Trophoblast cell (in vitro differentiated cells and primary cell): ENCODE data around the gene AKR1C3.

Experiments used
- DNase-seq, 2 donors: peaks; one replicate each; pipeline ENCODE4 v3.0.0-alpha.2; 2016
- H2AFZ ChIP-seq: 2 replicates; pipeline ENCODE4 v1.6.1; 2013; ENCODE audit warnings: low read length, moderate library complexity, mild to moderate bottlenecking; ENCODE audit not compliant: insufficient read depth, poor library complexity
- H2AK5ac ChIP-seq: 2 replicates; pipeline ENCODE4 v1.6.1; 2013; ENCODE audit warnings: mild to moderate bottlenecking, low read length
- H2BK120ac ChIP-seq: 2 replicates; pipeline ENCODE4 v1.6.1; 2013; ENCODE audit warnings: low read length, mild to moderate bottlenecking, moderate library complexity; ENCODE audit not compliant: insufficient read depth, poor library complexity
- H2BK12ac ChIP-seq: 2 replicates; pipeline ENCODE4 v1.6.1; 2013; ENCODE audit warnings: mild to moderate bottlenecking, low read length, moderate library complexity
- H2BK5ac ChIP-seq: 2 replicates; pipeline ENCODE4 v1.6.1; 2013; ENCODE audit warnings: low read length, low read depth, moderate library complexity, mild to moderate bottlenecking; ENCODE audit not compliant: poor library complexity
- H3K14ac ChIP-seq: 2 replicates; pipeline ENCODE4 v1.6.1; 2013; ENCODE audit warnings: mild to moderate bottlenecking, low read length
- H3K18ac ChIP-seq: 2 replicates; pipeline ENCODE4 v1.6.1; 2013; ENCODE audit warnings: mild to moderate bottlenecking, low read length
- H3K23ac ChIP-seq: 2 replicates; pipeline ENCODE4 v1.6.1; 2013; ENCODE audit warnings: low read length
- H3K27ac ChIP-seq: 2 replicates; pipeline ENCODE4 v1.5.1; 2013; ENCODE audit warnings: low read depth, mild to moderate bottlenecking, inconsistent platforms, low read length, moderate library complexity
- H3K27me3 ChIP-seq: 2 replicates; pipeline ENCODE4 v1.6.1; 2013; ENCODE audit warnings: inconsistent platforms, mild to moderate bottlenecking, low read length, moderate library complexity; ENCODE audit not compliant: insufficient read depth
- H3K36me3 ChIP-seq, 2 experiments: 1 replicate in 1 of 2; 2 replicates in 1 of 2; pipeline ENCODE4 v1.6.1; 2013; ENCODE audit warnings: low read length in 2 of 2, mild to moderate bottlenecking in 2 of 2, moderate library complexity in 1 of 2; ENCODE audit not compliant: insufficient read depth in 2 of 2, control insufficient read depth in 1 of 2
- H3K4ac ChIP-seq: 2 replicates; pipeline ENCODE4 v1.6.1; 2013; ENCODE audit warnings: low read depth, mild to moderate bottlenecking, low read length, moderate library complexity
- H3K4me1 ChIP-seq, 2 experiments: 1 replicate in 1 of 2; 2 replicates in 1 of 2; pipeline ENCODE4 v1.6.1; 2013; ENCODE audit warnings: low read length in 2 of 2, mild to moderate bottlenecking in 2 of 2, moderate library complexity in 1 of 2; ENCODE audit not compliant: insufficient read depth in 2 of 2, control insufficient read depth in 1 of 2
- H3K4me2 ChIP-seq: 2 replicates; pipeline ENCODE4 v1.6.1; 2013; ENCODE audit warnings: inconsistent platforms, mild to moderate bottlenecking, low read length, moderate library complexity
- H3K4me3 ChIP-seq: 2 replicates; pipeline ENCODE4 v1.5.1; 2013; ENCODE audit warnings: mild to moderate bottlenecking, low read depth, low read length, inconsistent platforms
- H3K79me1 ChIP-seq: one replicate; pipeline ENCODE4 v1.6.1; 2013; ENCODE audit warnings: low read length
- H3K79me2 ChIP-seq: 2 replicates; pipeline ENCODE4 v1.6.1; 2013; ENCODE audit warnings: low read length, mild to moderate bottlenecking; ENCODE audit not compliant: control insufficient read depth, insufficient read depth, poor library complexity
- H3K9ac ChIP-seq: 2 replicates; pipeline ENCODE4 v1.6.1; 2013; ENCODE audit warnings: mild to moderate bottlenecking, low read length
- H3K9me3 ChIP-seq: 2 replicates; pipeline ENCODE4 v1.6.1; 2013; ENCODE audit warnings: low read depth, mild to moderate bottlenecking, control low read depth, inconsistent platforms, low read length; ENCODE audit not compliant: insufficient read depth
- H4K12ac ChIP-seq: 2 replicates; pipeline ENCODE4 v1.6.1; 2013; ENCODE audit warnings: low read depth, mild to moderate bottlenecking, low read length, moderate library complexity
- H4K8ac ChIP-seq: 2 replicates; pipeline ENCODE4 v1.6.1; 2013; ENCODE audit warnings: low read depth, mild to moderate bottlenecking, low read length, moderate library complexity
- H4K91ac ChIP-seq: one replicate; pipeline ENCODE4 v1.6.1; 2013; ENCODE audit warnings: low read depth, mild to moderate bottlenecking, low read length, moderate library complexity
- WGBS: extraction: QIAGEN DNeasy Blood & Tissue Kit; methylation state at CpG from one replicate; pipeline ENCODE4 v1.1.7; 2013; ENCODE audit warnings: missing lambda C conversion rate; ENCODE audit not compliant: insufficient read length, insufficient coverage; ENCODE audit errors: extremely low coverage; 5-methylcytosine and 5-hydroxymethylcytosine counted together

The AKR1C3 gene

GRCh38 chr10:5103481-5103880 is 9.3 kb downstream of the AKR1C3 start:
- no peaks in the 10 kb centered on the region for H3K79me1 ChIP-seq
- H3K79me2 ChIP-seq = no peaks in the 10 kb centered on the region
- no CpG with 5 or more reads among the region's 2 CpGs for WGBS
- no peaks in the 10 kb centered on the region for H3K36me3 ChIP-seq
- no peak overlapping the region for H3K23ac ChIP-seq
- no peak overlapping the region for H4K12ac ChIP-seq
- no peak overlapping the region for H4K91ac ChIP-seq
- DNase-seq = no peak
- no peak overlapping the region for H3K4me3 ChIP-seq
- no peak overlapping the region for H3K4ac ChIP-seq
- H3K27me3 ChIP-seq = no peaks in the 10 kb centered on the region
- H3K18ac ChIP-seq = no peak overlapping the region
- H3K9me3 ChIP-seq = no peaks in the 10 kb centered on the region
- H3K14ac ChIP-seq = no peak overlapping the region
- no peak overlapping the region for H3K9ac ChIP-seq
- no peak overlapping the region for H3K27ac ChIP-seq
- H2AK5ac ChIP-seq = no peak overlapping the region
- H3K4me1 ChIP-seq = no peaks in the 10 kb centered on the region
- H2AFZ ChIP-seq = no peak overlapping the region
- H2BK120ac ChIP-seq = no peak overlapping the region
- H2BK12ac ChIP-seq = no peak overlapping the region
- no peak overlapping the region for H4K8ac ChIP-seq
- no peak overlapping the region for H2BK5ac ChIP-seq
- H3K4me2 ChIP-seq = no peak overlapping the region

DNA sequence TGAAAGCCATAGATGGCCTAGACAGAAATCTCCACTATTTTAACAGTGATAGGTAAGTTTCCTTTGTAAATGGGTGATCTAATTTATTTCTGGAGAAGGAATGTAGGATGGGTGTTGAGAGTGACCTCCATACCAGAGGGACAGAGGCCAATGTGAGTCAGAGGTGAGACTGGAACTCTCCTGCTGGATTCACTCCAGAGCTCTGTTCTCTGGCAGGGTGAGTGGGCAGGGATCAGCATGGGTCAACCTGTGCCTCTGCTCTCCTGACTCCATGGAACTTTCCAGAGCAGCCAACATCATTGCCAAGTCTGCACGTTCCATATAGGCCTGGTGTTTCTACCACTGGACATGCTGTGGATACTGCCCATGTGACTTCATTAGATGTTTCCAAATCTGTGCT is 11.4 kb downstream of the AKR1C3 start:
- no peak overlapping the region for H3K4ac ChIP-seq
- no peak overlapping the region for H4K12ac ChIP-seq
- H3K23ac ChIP-seq = no peak overlapping the region
- H3K4me3 ChIP-seq = no peak overlapping the region
- no peaks in the 10 kb centered on the region for H3K9me3 ChIP-seq
- H3K4me2 ChIP-seq = no peak overlapping the region
- no peak overlapping the region for H3K14ac ChIP-seq
- H2AK5ac ChIP-seq = no peak overlapping the region
- no peaks in the 10 kb centered on the region for H3K27me3 ChIP-seq
- H3K9ac ChIP-seq = no peak overlapping the region
- no peak overlapping the region for H2AFZ ChIP-seq
- no peak overlapping the region for H4K91ac ChIP-seq
- no peak overlapping the region for H2BK12ac ChIP-seq
- H3K18ac ChIP-seq = no peak overlapping the region
- H3K79me1 ChIP-seq = no peaks in the 10 kb centered on the region
- DNase-seq = no peak
- no peaks in the 10 kb centered on the region for H3K4me1 ChIP-seq
- no peak overlapping the region for H2BK5ac ChIP-seq
- H4K8ac ChIP-seq = no peak overlapping the region
- H2BK120ac ChIP-seq = no peak overlapping the region
- no peaks in the 10 kb centered on the region for H3K36me3 ChIP-seq
- no peak overlapping the region for H3K27ac ChIP-seq
- no CpG with 5 or more reads among the region's 1 CpG for WGBS
- H3K79me2 ChIP-seq = no peaks in the 10 kb centered on the region

DNA sequence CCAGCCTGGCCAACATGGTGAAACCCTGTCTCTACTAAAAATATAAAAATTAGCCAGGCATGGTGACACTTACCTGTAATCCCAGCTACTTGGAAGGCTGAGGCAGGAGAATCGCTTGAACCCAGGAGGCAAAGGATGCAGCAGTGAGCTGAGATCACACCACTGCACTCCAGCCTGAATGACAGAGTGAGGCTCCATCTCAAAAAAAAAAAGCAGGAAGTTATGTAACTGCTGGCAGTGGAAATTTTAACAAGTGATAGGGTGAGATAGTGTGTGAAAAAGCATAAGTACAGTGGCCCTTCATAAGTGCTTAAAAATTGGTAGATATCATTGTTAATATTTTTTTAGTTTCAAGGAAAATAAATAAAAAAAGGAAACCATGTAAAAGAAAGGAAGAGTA is 12.3 kb downstream of the AKR1C3 start:
- Histone ChIP-seq H3K4ac (no peak overlapping the region), H2BK5ac (no peak overlapping the region), H2AK5ac (no peak overlapping the region), H3K9ac (no peak overlapping the region), H3K4me2 (no peak overlapping the region), H3K23ac (no peak overlapping the region), H2AFZ (no peak overlapping the region), H2BK12ac (no peak overlapping the region), H3K27ac (no peak overlapping the region), H3K79me1 (no peaks in the 10 kb centered on the region), H2BK120ac (no peak overlapping the region), H3K4me1 (no peaks in the 10 kb centered on the region), H3K27me3 (no peaks in the 10 kb centered on the region), H3K18ac (no peak overlapping the region), H3K79me2 (no peaks in the 10 kb centered on the region), H3K9me3 (no peaks in the 10 kb centered on the region), H4K12ac (no peak overlapping the region), H3K36me3 (no peaks in the 10 kb centered on the region), H3K4me3 (no peak overlapping the region), H3K14ac (no peak overlapping the region), H4K8ac (no peak overlapping the region), H4K91ac (no peak overlapping the region)
- DNase-seq = no peak
- WGBS = no CpG with 5 or more reads among the region's 1 CpG

- Histone ChIP-seq H3K4ac (no peak overlapping the region), H3K18ac (no peak overlapping the region), H4K8ac (no peak overlapping the region), H4K91ac (no peak overlapping the region), H4K12ac (no peak overlapping the region), H2BK120ac (no peak overlapping the region), H2BK5ac (no peak overlapping the region), H3K27me3 (no peaks in the 10 kb centered on the region), H3K79me2 (no peaks in the 10 kb centered on the region), H3K36me3 (no peaks in the 10 kb centered on the region), H2BK12ac (no peak overlapping the region), H2AK5ac (no peak overlapping the region), H3K4me2 (no peak overlapping the region), H3K4me3 (no peak overlapping the region), H3K14ac (no peak overlapping the region), H3K9me3 (no peaks in the 10 kb centered on the region), H3K79me1 (no peaks in the 10 kb centered on the region), H3K23ac (no peak overlapping the region), H2AFZ (no peak overlapping the region), H3K4me1 (no peaks in the 10 kb centered on the region), H3K27ac (no peak overlapping the region), H3K9ac (no peak overlapping the region)
- no CpG with 5 or more reads among the region's 8 CpGs for WGBS
- no peak for DNase-seq
Observed at GRCh38 chr10:5107860-5108526, 13.8 kb downstream of the AKR1C3 start.
